ENCODE results near the gene PPP1R14C. TPM values are rescaled to one million over a fixed set of nuclear protein-coding genes. Genes with fewer than 3 reads are reported as not detected.

PPP1R14C gene
- polyA plus RNA-seq, 2 of the 4 experiments (the other 2 are of a cell fraction) = 0.34 to 0.43 TPM

GRCh38 chr6:150237626-150238025 is 94.8 kb downstream of the PPP1R14C start:
- 27% methylated on average over 3 of the region's 3 CpGs for WGBS (ENCODE audit: missing lambda C conversion rate)
- Histone ChIP-seq H3K4me1 (no peaks in the 10 kb centered on the region), H3K9me3 (no peaks in the 10 kb centered on the region), H3K4me3 (no peak overlapping the region), H3K27ac (no peak overlapping the region), H3K4me2 (no peak overlapping the region)
- ATAC-seq = no peak
- TF ChIP-seq, protein P1, sequence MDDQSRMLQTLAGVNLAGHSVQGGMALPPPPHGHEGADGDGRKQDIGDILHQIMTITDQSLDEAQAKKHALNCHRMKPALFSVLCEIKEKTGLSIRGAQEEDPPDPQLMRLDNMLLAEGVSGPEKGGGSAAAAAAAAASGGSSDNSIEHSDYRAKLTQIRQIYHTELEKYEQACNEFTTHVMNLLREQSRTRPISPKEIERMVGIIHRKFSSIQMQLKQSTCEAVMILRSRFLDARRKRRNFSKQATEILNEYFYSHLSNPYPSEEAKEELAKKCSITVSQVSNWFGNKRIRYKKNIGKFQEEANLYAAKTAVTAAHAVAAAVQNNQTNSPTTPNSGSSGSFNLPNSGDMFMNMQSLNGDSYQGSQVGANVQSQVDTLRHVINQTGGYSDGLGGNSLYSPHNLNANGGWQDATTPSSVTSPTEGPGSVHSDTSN (IDR thresholded peaks at IDR 0.05) = no peak
- TF ChIP-seq POLR2AphosphoS2 (conservative IDR thresholded peaks at IDR 0.05; ENCODE audit: low read length) (no peak), ZC3H11A (IDR thresholded peaks at IDR 0.05) (no peak), CEBPB (IDR thresholded peaks at IDR 0.05) (no peak), ATOH8 (CRISPR knock-in tag; IDR thresholded peaks at IDR 0.05; ENCODE audit: low read depth) (no peak), FOXS1 (CRISPR knock-in tag; IDR thresholded peaks at IDR 0.05) (no peak), JUN (IDR thresholded peaks at IDR 0.05) (no peak), MYC (IDR thresholded peaks at IDR 0.05; ENCODE audit: borderline replicate concordance, low read length) (no peak), EHF (CRISPR knock-in tag; IDR thresholded peaks at IDR 0.05) (no peak), RCOR1 (IDR thresholded peaks at IDR 0.05; ENCODE audit: low read depth, low read length) (no peak), ZNF302 (CRISPR knock-in tag; IDR thresholded peaks at IDR 0.05) (no peak), FOSL2 (IDR thresholded peaks at IDR 0.05) (no peak), FOSL2 (CRISPR knock-in tag; IDR thresholded peaks at IDR 0.05) (no peak), HDAC2 (IDR thresholded peaks at IDR 0.05) (no peak), RAD21 (conservative IDR thresholded peaks at IDR 0.05 in 1 of 2, IDR thresholded peaks at IDR 0.05 in 1 of 2) (no peak), USF2 (IDR thresholded peaks at IDR 0.05) (no peak), ESRRA (IDR thresholded peaks at IDR 0.05; ENCODE audit: borderline replicate concordance, low read length) (no peak), CBX8 (IDR thresholded peaks at IDR 0.05) (no peak), CHD2 (IDR thresholded peaks at IDR 0.05; ENCODE audit: low read length, partially characterized antibody) (no peak)
- TF ChIP-seq, protein P2, sequence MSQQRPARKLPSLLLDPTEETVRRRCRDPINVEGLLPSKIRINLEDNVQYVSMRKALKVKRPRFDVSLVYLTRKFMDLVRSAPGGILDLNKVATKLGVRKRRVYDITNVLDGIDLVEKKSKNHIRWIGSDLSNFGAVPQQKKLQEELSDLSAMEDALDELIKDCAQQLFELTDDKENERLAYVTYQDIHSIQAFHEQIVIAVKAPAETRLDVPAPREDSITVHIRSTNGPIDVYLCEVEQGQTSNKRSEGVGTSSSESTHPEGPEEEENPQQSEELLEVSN (IDR thresholded peaks at IDR 0.05; ENCODE audit: borderline replicate concordance, low read depth) = no peak
- TF ChIP-seq, protein P3, sequence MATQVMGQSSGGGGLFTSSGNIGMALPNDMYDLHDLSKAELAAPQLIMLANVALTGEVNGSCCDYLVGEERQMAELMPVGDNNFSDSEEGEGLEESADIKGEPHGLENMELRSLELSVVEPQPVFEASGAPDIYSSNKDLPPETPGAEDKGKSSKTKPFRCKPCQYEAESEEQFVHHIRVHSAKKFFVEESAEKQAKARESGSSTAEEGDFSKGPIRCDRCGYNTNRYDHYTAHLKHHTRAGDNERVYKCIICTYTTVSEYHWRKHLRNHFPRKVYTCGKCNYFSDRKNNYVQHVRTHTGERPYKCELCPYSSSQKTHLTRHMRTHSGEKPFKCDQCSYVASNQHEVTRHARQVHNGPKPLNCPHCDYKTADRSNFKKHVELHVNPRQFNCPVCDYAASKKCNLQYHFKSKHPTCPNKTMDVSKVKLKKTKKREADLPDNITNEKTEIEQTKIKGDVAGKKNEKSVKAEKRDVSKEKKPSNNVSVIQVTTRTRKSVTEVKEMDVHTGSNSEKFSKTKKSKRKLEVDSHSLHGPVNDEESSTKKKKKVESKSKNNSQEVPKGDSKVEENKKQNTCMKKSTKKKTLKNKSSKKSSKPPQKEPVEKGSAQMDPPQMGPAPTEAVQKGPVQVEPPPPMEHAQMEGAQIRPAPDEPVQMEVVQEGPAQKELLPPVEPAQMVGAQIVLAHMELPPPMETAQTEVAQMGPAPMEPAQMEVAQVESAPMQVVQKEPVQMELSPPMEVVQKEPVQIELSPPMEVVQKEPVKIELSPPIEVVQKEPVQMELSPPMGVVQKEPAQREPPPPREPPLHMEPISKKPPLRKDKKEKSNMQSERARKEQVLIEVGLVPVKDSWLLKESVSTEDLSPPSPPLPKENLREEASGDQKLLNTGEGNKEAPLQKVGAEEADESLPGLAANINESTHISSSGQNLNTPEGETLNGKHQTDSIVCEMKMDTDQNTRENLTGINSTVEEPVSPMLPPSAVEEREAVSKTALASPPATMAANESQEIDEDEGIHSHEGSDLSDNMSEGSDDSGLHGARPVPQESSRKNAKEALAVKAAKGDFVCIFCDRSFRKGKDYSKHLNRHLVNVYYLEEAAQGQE (IDR thresholded peaks at IDR 0.05) = no peak
- no peak for DNase-seq (ENCODE audit: low read depth in 1 of 2, low spot score in 1 of 2)
- CTCF ChIA-PET = no interaction called here
- FAIRE-seq = no peak
- POLR2A ChIA-PET = no interaction called here

DNA sequence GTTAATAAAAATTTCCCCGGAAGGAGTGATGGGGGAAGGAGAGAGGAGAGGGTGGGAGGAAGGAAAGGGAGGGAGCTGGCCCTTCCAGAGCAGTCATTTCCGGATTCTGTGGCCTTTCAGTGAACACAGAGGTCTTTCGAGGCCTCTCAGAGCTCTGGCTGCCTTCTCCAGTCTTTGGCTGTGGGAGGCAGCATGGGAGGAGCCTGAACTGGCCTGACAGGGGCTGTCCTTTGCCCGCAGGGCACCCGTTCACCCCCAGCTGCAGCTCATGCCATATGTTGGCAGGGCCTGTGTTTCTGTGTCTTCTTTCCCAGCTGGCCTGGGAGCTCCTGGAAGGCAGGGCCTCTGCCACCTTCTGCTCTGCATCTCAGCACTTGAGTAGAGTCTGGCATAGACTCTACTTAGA is 95.5 kb downstream of the PPP1R14C start:
- ChIA-PET CTCF (no interaction called here), POLR2A (no interaction called here)
- DNase-seq (ENCODE audit: low read depth in 1 of 2, low spot score in 1 of 2) = no peak
- Histone ChIP-seq H3K9me3 (no peaks in the 10 kb centered on the region), H3K27ac (no peak overlapping the region), H3K4me1 (no peaks in the 10 kb centered on the region), H3K4me2 (no peak overlapping the region), H3K4me3 (no peak overlapping the region)
- FAIRE-seq = no peak
- 30% methylated on average over 5 of the region's 5 CpGs for WGBS (ENCODE audit: missing lambda C conversion rate)
- ATAC-seq = no peak
- TF ChIP-seq, protein P4, sequence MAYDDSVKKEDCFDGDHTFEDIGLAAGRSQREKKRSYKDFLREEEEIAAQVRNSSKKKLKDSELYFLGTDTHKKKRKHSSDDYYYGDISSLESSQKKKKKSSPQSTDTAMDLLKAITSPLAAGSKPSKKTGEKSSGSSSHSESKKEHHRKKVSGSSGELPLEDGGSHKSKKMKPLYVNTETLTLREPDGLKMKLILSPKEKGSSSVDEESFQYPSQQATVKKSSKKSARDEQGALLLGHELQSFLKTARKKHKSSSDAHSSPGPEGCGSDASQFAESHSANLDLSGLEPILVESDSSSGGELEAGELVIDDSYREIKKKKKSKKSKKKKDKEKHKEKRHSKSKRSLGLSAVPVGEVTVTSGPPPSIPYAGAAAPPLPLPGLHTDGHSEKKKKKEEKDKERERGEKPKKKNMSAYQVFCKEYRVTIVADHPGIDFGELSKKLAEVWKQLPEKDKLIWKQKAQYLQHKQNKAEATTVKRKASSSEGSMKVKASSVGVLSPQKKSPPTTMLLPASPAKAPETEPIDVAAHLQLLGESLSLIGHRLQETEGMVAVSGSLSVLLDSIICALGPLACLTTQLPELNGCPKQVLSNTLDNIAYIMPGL (CRISPR knock-in tag; IDR thresholded peaks at IDR 0.05; ENCODE audit: borderline replicate concordance) = no peak
- TF ChIP-seq EP300 (IDR thresholded peaks at IDR 0.05) = no peak
- TF ChIP-seq ZC3H11A (IDR thresholded peaks at IDR 0.05) = no peak
- no peak for TF ChIP-seq HOXB5 (CRISPR knock-in tag; IDR thresholded peaks at IDR 0.05)
- no peak for TF ChIP-seq HEYL (CRISPR knock-in tag; IDR thresholded peaks at IDR 0.05)
- no peak for TF ChIP-seq NPAS2 (CRISPR knock-in tag; IDR thresholded peaks at IDR 0.05; ENCODE audit: borderline replicate concordance)
- no peak for TF ChIP-seq JUN (IDR thresholded peaks at IDR 0.05)
- TF ChIP-seq CHD2 (IDR thresholded peaks at IDR 0.05; ENCODE audit: low read length, partially characterized antibody) = no peak
- no peak for TF ChIP-seq MAFK (IDR thresholded peaks at IDR 0.05; ENCODE audit: partially characterized antibody)
- TF ChIP-seq, protein P1 (IDR thresholded peaks at IDR 0.05) = no peak
- no peak for TF ChIP-seq ATOH8 (CRISPR knock-in tag; IDR thresholded peaks at IDR 0.05; ENCODE audit: low read depth)
- no peak for TF ChIP-seq NR3C1 (IDR thresholded peaks at IDR 0.05)
